NCI-H146 (cell line): ENCODE data around the gene FRK.
A peak's percentile ranks its signal among the peaks of the same experiment; 100 is the strongest.
"Not testable (repeated sequence)": the region's sequence is repeated elsewhere in the genome, so short reads cannot be mapped to it uniquely, and the experiment has no call there.

ENCODE experiments used
- DNase-seq: peaks from one replicate; lab custom pipeline; 2025; lab: John Stamatoyannopoulos, UW

FRK gene

GRCh38 chr6:116074732-116075390, 14.2 kb upstream of the FRK start:
- DNase-seq: no peak

GRCh38 chr6:116073765-116074440, 13.2 kb upstream of the FRK start:
- peak; percentile 72 for DNase-seq

GRCh38 chr6:116072368-116072767, 11.7 kb upstream of the FRK start:
- DNase-seq: peak; percentile 32

- peak; percentile 9 for DNase-seq
Measured at GRCh38 chr6:116070616-116071389, 10.1 kb upstream of the FRK start.

GRCh38 chr6:116070101-116070500, 9.4 kb upstream of the FRK start:
- no peak for DNase-seq

GRCh38 chr6:116066789-116067188, 6.1 kb upstream of the FRK start:
- DNase-seq: no peak

- no peak for DNase-seq
Measured at GRCh38 chr6:116064666-116065065, 4.0 kb upstream of the FRK start.

- DNase-seq: no peak
Measured at GRCh38 chr6:116062496-116062895, 1.8 kb upstream of the FRK start.

GRCh38 chr6:116059713-116060571, 749 bp downstream of the FRK start:
- DNase-seq: peak; percentile 54

- DNase-seq: no peak
Measured at GRCh38 chr6:116057766-116058165, 2.9 kb downstream of the FRK start.

GRCh38 chr6:116055513-116055912, 5.2 kb downstream of the FRK start:
- DNase-seq: no peak

- DNase-seq: no peak
Measured at GRCh38 chr6:116051244-116051643, 9.4 kb downstream of the FRK start.

GRCh38 chr6:116050737-116051136, 10.0 kb downstream of the FRK start:
- DNase-seq: no peak

- DNase-seq: no peak
Measured at GRCh38 chr6:116049321-116049720, 11.4 kb downstream of the FRK start.

- no peak for DNase-seq
Measured at GRCh38 chr6:116047173-116047933, 13.3 kb downstream of the FRK start.

- DNase-seq: no peak
Measured at GRCh38 chr6:116046737-116047136, 14.0 kb downstream of the FRK start.

- not testable (repeated sequence) for DNase-seq
Measured at GRCh38 chr6:116046272-116046671, 14.4 kb downstream of the FRK start.

GRCh38 chr6:116041934-116042333, 18.8 kb downstream of the FRK start:
- DNase-seq: no peak

- no peak for DNase-seq
Measured at GRCh38 chr6:116040993-116041392, 19.7 kb downstream of the FRK start.

- no peak for DNase-seq
Measured at GRCh38 chr6:116036885-116037284, 23.8 kb downstream of the FRK start.

GRCh38 chr6:116036075-116036773, 24.5 kb downstream of the FRK start:
- DNase-seq: peak; percentile 13
